HG03060 (cell line): ENCODE measurements around the gene SHMT2.

Experiments used
- ATAC-seq: cut with Tn5 transposase; IDR thresholded peaks from one replicate; pipeline ENCODE4 v1.9.1; 2021; ENCODE audit warnings: low read depth, moderate number of reproducible peaks; ENCODE audit not compliant: unreplicated experiment

SHMT2 gene

GRCh38 chr12:57224973-57225679 lies 4.4 kb upstream of the SHMT2 start:
- no peak for ATAC-seq

GRCh38 chr12:57225680-57226210 lies 3.8 kb upstream of the SHMT2 start:
- no peak for ATAC-seq

- ATAC-seq = no peak
These were observed 2.8 kb upstream of the SHMT2 start for GRCh38 chr12:57226588-57227314.

- ATAC-seq = no peak
These were observed 2.0 kb upstream of the SHMT2 start for GRCh38 chr12:57227315-57228115.

DNA sequence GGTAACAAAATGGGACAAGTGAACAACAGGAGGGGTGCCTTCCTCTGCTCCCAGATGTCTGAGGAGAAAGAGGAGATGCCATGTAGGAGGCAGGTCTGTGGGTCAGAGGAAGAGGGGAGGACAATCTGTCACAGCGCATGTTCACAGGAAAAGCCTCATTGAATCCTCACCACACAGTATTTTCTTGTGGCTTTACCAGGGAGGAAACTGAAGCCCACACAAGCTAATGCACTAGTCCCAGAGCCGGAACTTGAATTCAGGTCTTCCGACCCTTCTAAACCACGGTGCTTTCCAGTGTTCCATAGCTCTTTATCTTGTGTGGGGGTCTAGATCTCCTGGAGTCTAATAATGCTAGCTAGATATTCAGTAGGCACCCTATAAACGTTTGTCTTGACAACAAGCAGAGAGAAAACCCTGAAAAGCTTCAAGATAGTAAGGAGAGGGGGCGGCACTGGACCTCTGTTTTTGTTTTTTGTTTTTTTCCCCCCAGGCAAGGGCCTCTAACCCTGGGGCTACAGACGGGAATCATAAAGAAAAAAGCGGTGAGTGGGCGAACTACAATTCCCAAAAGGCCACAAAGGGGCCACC lies 371 bp upstream of the SHMT2 start:
- no peak for ATAC-seq

- ATAC-seq = no peak
These were observed 1.1 kb downstream of the SHMT2 start for GRCh38 chr12:57230381-57231155.

DNA sequence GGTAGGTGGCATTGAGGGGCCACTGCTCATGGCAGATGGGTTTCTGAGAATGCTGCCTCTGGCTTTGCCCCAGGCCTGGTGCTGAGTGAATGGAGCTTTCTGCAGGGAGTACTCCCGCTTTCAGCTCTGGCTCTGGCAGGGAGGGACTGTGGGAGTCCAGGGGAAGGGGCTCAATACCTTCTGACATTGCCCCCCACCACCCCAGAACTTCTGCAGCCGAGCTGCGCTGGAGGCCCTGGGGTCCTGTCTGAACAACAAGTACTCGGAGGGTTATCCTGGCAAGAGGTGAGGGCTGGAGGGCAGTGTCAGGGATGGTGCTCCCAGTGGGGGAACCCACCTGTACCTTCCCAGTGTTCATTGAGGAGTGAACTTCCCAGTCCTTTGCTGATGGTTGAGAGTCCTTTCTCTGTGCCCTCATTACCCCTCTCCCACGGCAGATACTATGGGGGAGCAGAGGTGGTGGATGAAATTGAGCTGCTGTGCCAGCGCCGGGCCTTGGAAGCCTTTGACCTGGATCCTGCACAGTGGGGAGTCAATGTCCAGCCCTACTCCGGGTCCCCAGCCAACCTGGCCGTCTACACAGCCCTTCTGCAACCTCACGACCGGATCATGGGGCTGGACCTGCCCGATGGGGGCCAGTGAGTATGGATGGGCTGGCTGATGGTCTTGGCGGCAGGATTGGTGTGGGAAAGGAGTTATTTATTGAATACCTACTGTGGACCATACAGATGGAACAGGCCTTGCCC lies 1.9 kb downstream of the SHMT2 start:
- ATAC-seq = no peak

DNA sequence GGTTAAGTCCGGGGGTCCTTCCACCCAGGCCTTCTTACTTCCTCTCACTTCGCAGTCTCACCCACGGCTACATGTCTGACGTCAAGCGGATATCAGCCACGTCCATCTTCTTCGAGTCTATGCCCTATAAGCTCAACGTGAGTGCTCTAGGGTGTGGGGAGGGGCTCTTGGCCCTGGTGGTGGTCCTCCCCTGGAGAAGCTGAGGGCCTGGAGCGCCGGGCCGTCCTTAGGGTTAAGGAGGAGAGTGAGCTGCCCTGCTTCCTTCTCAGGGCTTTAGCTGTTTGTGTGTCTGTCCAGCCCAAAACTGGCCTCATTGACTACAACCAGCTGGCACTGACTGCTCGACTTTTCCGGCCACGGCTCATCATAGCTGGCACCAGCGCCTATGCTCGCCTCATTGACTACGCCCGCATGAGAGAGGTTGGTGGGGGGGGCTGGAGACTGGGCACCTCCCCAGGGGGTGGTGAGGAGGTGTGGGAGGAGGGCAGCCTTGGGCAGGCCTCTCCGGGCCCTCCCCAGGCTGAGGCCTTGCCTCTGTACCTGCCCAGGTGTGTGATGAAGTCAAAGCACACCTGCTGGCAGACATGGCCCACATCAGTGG lies 2.7 kb downstream of the SHMT2 start:
- ATAC-seq = no peak

DNA sequence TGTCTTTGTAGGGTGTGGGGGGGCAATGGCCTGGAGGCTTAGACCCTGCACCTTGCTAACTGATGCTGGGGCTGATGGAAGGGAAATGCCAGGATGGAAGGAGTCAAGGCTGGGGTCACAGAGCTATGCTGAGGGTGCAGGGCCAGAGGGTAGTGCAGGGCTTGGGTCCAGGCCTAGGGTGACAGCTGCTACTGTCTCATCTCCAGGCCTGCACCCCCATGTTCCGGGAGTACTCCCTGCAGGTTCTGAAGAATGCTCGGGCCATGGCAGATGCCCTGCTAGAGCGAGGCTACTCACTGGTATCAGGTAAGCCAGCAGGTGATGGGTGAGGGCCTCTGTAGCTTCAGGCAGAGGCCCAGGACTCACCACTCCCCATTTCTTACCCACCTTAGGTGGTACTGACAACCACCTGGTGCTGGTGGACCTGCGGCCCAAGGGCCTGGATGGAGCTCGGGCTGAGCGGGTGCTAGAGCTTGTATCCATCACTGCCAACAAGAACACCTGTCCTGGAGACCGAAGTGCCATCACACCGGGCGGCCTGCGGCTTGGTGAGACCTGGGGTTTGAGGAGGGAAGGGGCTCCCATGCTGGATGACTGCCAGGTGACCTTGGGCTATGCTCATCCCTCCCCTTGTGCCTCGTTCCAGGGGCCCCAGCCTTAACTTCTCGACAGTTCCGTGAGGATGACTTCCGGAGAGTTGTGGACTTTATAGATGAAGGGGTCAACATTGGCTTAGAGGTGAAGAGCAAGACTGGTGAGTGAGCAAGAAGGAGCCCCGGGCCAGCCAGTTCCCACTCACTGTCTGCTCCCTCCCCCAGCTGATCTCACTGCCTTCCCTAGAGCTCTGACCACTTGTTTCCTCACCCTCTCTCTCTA lies 4.1 kb downstream of the SHMT2 start:
- no peak for ATAC-seq

DNA sequence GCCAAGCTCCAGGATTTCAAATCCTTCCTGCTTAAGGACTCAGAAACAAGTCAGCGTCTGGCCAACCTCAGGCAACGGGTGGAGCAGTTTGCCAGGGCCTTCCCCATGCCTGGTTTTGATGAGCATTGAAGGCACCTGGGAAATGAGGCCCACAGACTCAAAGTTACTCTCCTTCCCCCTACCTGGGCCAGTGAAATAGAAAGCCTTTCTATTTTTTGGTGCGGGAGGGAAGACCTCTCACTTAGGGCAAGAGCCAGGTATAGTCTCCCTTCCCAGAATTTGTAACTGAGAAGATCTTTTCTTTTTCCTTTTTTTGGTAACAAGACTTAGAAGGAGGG lies 4.7 kb downstream of the SHMT2 start:
- ATAC-seq = no peak

DNA sequence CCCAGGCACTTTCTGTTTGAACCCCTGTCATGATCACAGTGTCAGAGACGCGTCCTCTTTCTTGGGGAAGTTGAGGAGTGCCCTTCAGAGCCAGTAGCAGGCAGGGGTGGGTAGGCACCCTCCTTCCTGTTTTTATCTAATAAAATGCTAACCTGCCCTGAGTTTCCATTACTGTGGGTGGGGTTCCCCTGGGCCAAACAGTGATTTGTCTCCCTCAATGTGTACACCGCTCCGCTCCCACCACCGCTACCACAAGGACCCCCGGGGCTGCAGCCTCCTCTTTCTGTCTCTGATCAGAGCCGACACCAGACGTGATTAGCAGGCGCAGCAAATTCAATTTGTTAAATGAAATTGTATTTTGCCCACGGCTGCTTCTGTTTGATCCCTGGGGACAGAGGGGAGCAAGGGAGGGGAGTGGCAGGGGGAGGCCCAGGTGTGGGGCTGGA lies 5.1 kb downstream of the SHMT2 start:
- ATAC-seq = no peak

- no peak for ATAC-seq
These were observed 5.7 kb downstream of the SHMT2 start for GRCh38 chr12:57235017-57235727.

GRCh38 chr12:57235728-57236131 lies 6.2 kb downstream of the SHMT2 start:
- no peak for ATAC-seq

GRCh38 chr12:57236201-57236924 lies 6.9 kb downstream of the SHMT2 start:
- no peak for ATAC-seq

- ATAC-seq = no peak
These were observed 7.5 kb downstream of the SHMT2 start for GRCh38 chr12:57236925-57237595.

DNA sequence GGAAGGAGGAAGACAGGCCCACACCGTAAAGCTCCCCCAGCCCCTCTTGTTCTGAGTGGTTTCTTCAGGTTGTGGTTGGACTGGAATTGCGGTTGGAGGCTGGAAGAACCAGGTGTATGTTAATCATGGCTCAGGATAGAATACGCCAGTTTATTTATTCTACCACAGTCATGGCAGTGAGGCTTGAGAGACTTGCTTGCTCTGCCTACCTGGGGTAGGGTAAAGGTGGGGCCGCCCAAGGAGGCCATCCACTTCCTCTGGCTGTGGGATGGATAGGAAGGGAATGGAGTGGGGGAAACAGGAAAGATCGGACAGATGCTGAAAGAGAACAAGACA lies 8.1 kb downstream of the SHMT2 start:
- no peak for ATAC-seq
